Measurements from ENCODE around the gene NDOR1.

NDOR1 gene

GRCh38 chr9:137167747-137168572 lies 37.5 kb upstream of the NDOR1 start:
- DNase-seq: no peak

DNA sequence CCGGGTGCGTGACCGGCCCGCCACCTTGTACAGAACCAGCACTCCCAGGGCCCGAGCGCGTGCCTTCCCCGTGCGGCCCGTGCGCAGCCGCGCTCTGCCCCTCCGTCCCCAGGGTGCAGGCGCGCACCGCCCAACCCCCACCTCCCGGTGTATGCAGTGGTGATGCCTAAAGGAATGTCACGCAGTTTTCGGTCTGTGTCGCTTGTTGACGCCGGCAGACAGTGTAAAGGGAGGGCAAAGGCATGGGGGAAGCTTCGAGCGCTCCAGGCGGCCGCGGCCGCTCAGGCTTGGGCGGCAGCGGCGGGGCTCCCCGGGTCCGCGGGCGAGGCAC lies 37.0 kb upstream of the NDOR1 start:
- DNase-seq: no peak

- DNase-seq: peak; percentile 82
Observed at GRCh38 chr9:137168904-137169856, 36.3 kb upstream of the NDOR1 start.

DNA sequence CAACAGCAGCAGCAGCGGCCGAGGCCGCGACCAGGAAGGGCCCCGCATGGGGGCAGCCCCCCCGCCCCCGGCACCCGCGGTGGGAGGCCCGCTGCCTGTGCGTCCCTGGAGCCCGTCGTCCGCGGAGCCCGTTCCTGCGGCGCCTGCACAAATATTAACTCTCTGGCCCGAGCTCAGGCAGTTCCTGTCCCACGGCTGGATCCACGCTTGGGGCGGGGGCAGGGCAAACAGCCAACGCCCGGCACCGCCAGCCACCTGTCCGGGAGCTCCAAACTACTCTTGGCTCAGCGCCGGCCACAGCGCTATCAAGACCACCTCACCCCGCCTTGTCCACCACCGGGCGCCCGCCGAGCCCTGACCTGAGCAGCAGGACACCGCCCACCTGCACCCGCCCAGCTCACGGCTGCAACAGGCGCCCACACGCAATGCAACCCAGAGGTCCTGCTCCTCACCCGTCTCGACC lies 35.6 kb upstream of the NDOR1 start, which contains the start of gene LRRC26:
TSS of gene LRRC26 (minus strand) at position 156 of the 463 bp plus-strand sequence. CDS start at position 48, 108 bp downstream.
- DNase-seq: no peak

DNA sequence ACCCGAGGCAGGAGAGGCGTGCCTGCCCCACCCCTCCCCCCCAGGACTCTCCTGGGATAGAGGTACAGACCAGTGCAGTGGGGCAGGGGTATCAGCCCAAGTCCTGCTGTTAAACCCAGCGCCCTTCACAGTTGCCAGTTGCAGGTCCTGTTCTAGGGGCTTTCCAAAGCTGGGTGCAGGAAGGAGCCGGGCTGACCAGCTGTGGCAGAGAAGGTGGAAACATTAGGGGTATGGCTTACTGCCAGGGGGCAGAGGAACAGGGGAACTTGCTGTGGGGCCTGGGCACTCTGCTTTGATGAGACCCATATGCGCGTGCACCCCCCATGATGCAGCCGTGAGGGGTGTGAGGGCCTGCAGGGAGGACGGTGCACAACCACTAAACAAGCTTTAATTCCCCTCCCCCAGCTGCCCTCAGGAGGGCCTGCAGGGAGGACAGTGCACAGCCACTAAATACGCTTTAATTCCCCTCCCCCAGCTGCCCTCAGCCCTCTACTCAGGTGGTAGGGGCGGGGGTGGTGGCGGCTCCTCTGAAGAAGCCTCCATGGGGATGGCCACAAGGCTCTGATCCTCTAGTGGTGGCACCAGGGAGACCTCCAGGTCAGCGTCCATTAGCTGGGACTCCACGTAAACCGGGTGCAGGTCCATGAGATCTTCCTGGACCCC lies 34.9 kb upstream of the NDOR1 start:
- DNase-seq: no peak

- DNase-seq: no peak
Observed at GRCh38 chr9:137171149-137171900, 34.2 kb upstream of the NDOR1 start.

- no peak for DNase-seq
Observed at GRCh38 chr9:137172901-137173795, 32.4 kb upstream of the NDOR1 start.

- DNase-seq: no peak
Observed at GRCh38 chr9:137173796-137174664, 31.5 kb upstream of the NDOR1 start.

DNA sequence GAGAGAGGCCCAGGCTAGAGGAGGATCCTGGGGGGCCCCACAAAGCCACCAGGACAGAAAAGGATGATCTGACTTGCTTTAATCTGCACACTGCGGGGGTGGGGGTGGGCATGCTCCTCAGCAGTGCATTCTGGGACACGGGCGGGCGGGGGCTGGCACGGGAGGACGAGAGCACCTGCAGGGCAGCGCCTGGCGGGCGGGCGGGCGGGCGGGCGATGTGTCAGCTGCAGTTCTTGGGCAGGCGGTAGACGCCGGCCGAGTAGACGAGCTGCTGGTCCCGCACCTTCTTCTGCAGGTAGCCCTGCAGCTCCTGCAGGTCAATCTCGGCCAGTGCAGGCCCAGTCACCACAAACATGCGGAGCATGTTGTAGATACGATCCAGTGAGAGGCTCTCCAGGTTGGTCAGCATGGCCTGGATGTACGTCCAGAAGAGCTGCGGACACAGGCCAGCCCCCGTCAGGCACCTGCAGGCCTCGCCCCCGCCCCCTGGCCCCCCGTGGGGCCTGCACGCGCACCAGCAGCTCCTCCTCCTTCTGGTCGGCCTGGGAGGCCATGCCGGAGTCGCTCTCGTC lies 30.7 kb upstream of the NDOR1 start:
- no peak for DNase-seq

- no peak for DNase-seq
Observed at GRCh38 chr9:137175345-137175961, 30.0 kb upstream of the NDOR1 start.

DNA sequence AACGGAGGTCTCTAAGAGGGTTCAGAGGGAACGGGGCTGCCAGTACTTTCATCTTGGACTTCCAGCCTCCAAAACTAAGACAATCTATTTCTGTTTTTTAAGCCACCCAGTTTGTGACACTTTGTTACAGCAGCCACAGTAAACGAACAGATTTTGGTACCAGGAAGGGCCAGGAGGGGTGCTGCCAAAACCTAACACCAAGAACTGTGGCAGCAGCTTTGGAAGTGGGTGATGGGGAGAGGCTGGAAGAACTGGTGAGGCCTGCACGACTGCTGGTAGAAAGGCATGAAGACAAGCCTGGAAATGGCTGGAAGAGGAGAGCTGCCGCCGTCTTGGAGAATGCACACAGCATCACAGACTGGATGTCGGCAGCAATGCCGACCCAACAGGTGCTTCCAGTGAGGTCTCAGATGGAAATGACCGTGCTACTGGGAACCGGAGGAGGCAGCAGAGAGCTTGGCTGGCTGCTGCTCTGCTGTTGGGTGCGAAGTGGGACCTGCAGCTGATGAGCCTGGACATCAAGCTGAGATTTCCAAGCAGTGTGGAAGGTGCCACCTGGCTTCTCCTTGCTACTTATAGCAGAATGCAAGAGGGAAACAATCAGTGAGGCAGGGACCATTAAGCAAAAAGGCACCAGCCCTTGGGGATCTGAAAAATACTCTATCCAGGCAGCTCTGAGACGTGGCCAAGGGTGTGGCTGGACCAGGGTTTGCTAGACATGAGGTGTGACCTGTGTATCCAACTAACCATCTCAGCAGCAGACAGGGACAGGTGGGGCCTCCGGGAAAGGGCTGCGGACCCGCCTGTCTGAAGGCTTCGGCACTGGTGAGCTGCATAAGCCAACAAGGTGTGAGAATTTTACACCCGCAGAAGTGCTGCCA lies 29.0 kb upstream of the NDOR1 start:
- DNase-seq: peak; percentile 15

GRCh38 chr9:137178201-137178938 lies 27.1 kb upstream of the NDOR1 start:
- DNase-seq: no peak

DNA sequence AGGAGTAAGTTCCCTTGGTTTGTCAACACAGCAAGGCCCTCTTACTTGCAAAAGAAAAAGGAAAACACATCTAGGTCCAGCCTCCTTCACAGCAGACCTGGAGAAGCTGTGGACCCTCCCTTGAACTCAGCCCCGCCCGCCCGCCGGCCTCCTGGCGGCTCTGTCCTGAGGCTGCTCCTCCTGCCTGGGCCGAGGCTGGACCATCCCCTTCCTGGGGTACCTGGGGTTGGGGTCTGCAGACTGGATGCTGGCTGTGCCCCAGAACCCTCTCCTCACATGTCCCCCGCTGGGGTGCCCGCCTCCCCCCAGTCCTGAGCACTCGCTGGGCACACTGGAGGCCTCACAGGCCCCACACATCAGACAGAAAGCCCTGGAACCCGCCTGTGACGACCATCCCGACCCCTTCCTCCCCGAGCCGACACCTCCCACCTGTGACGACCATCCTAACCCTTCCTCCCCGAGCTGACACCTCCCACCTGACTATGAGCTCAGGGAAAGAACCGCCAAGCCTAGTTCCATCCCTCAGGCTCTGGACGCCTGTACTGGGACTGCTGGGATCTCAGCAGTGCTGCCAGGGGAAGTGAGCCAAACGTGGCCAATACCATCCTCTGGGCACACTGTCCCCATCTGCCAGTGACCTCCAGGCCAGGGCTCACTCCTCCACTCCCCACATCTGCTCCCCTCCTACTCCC lies 26.4 kb upstream of the NDOR1 start:
- DNase-seq: no peak

GRCh38 chr9:137179761-137180160 lies 25.7 kb upstream of the NDOR1 start:
- DNase-seq: no peak

DNA sequence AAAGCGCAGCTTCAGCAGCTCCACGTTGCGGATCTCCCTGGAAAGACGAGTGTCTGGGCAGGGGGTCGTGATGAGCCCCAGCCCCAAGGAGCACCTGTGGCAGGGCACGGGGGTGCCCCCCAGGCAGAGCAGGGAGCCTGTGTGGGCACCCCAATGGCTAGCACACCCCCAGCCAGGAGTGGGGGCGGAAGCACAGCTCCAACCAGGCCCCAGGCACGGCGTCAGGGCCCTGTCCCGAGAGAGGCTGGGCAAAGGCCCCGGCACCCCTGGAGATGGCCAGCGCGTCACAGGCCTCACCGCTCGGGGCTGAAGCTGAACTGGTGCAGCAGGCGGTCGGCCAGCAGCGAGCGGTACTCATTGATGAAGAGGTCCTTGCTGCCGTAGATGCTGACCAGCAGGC lies 25.0 kb upstream of the NDOR1 start:
- DNase-seq: no peak

GRCh38 chr9:137181680-137182079 lies 23.8 kb upstream of the NDOR1 start:
- DNase-seq: no peak

- no peak for DNase-seq
Observed at GRCh38 chr9:137182836-137183235, 22.7 kb upstream of the NDOR1 start.

All from NCI-H1092 (cell line).